ENCODE measurements around the gene HAVCR1.
"Not testable (repeated sequence)": the region's sequence is repeated elsewhere in the genome, so short reads cannot be mapped to it uniquely, and the experiment has no call there.

Gene HAVCR1

DNA sequence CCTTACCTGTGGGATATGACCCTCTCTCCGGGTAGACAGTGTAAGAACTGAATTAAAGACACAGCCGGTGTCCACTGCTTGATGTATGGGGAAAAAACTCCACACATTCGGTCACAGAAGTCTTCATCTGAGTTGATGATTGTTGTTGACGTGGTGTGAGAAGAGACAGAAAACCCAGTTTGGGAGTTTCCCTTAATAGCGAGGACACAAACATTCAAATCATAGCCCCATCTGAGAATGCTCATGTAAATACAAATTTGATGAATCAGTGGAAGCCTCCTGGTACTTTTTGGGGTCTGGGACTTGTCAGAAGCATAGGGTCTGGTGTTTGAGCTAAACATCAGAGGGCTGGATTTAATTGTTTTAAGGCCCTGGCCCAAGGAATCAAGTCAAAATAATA lies 11.0 kb downstream of the HAVCR1 start:
- no peak for DNase-seq

DNA sequence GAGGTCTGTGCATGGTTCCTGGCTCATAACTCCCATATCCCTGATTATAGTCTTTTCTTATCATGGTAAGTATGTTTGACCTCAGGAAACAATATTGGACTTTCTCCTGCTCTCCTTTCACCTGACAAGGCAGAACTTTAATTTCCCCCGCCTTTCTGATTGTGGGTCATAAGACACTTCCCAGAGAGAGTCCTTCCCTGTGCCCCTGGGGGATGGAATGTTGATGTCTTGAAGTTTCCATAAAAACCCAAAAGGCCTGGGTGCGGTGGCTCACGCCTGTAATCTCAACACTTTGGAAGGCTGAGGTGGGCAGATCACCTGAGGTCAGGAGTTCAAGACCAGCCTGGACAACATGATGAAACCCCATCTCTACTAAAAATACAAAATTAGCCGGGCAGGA lies 11.9 kb downstream of the HAVCR1 start:
- not testable (repeated sequence) for DNase-seq

DNA sequence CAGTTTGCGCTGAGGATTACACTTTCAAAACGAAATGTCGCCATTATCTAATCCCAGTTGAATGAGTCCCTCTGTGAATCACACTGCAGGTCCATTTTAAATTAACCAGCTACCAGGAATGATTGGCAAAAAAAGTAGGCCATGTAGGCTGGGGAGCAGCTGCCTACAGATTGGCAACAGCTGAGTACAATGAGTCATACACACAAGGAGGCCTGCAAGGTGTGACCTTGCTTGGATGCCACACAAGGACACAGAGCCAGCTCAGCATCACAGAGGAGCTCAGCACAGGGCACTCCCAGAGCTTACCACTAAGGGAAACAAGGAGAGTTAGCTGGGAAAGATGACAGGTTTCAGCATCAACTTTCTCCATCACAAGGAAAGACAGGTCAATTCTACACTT lies 12.9 kb downstream of the HAVCR1 start:
- no peak for DNase-seq

DNA sequence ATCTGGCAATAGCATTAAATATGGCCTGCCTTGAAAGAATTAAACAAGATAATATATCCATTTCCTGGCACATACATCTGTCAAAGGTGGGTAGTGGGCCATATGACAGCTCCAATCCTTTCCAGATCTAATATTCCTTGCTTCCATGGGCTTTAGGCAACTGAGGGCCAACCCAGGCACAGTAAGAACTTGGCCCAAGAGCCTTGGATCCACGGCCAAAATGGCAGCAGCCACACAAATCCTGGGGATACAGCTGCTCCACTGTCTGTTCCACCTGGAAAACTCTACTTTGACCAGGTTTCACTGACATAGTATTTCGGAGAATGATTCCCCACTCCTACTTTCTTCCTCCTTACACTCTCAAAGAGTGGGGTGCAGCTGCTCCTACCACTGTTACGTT lies 13.3 kb downstream of the HAVCR1 start:
- no peak for DNase-seq

DNA sequence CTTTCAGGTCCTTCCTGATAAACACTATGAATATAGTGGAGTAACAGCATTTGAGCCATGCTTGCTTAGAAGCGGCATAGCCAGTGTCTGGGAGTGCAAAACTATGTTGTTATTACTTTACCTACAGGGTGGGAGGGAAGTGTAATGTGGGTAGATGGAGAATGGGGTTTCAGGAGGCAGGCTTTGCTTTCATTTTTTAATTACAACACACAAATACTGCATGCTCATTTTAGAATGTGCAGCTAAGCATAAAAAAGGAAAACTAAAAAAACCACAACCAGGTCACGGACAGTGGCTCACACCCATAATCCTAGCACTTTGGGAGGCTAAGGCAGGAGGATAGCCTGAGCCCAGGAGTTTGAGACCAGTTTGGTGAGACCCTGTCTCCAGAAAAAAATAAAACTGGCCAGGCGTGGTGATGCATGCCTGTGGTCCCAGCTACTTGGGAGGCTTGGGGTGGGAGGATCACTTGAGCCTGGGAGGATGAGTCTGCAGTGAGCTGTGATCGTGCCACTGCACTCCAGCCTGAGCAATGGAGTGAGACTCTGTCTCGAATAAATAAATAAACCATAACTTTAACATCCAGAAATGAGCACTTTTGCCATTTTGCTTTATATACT lies 20.2 kb downstream of the HAVCR1 start:
- DNase-seq: no peak

DNA sequence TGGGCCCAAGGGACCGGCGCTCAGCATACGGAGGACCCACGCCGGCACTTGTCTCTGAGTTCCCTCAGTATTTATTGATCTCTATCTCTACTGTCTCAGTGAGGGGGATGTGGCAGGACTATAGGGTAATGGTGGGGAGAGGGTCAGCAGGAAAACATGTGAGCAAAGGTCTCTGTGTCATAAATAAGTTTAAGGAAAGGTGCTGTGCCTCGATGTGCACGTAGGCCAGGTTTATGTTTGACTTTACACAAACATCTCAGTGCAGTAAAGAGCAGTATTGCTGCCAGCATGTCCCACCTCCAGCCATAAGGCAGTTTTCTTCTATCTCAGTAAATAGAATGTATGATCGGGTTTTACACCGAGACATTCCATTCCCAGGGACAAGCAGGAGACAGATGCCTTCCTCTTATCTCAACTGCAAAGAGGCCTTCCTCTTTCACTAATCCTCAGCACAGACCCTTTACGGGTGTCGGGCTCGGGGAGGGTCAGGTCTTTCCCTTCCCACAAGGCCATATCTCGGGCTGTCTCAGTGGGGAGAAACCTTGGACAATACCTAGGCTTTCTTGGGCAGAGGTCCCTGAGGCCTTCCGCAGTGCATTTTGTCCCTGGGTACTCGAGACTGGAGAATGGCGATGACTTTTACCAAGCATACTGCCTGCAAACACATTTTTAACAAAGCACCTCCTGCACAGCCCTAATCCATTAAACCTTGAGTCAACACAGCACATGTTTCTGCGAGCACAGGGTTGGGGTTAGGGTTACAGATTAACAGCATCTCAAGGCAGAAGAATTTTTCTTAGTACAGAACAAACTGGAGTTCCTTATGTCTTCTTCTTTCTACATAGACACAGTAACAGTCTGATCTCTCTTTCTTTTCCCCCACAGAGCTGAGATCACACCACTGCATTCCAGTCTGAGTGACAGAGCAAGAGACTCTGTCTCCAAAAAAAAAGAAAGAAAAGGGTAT lies 24.5 kb downstream of the HAVCR1 start:
- not testable (repeated sequence) for DNase-seq

DNA sequence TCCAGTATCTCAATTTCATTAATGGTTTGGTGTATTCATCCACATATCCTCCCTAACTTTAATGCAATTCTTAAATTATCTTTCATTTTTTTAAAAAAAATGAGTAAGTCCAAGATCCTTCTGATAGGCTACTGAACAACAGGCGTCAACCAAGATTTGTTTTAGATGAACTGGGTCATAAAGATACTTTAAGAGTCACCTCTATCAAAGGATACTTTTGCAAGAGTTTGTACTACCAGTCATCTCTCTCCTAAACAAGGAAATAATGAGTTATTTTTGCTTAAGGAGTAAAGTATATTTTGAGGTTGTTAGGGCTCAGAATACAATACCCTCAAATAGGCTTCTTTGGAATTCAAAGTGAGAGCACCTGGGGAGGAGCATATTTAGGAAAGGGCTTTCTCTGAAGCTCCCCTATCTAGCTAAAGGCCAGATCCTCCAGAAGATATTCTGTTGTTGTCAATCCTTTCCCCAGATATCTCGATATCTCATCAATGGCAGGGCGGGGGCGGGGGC lies 25.8 kb downstream of the HAVCR1 start:
- DNase-seq: no peak

DNA sequence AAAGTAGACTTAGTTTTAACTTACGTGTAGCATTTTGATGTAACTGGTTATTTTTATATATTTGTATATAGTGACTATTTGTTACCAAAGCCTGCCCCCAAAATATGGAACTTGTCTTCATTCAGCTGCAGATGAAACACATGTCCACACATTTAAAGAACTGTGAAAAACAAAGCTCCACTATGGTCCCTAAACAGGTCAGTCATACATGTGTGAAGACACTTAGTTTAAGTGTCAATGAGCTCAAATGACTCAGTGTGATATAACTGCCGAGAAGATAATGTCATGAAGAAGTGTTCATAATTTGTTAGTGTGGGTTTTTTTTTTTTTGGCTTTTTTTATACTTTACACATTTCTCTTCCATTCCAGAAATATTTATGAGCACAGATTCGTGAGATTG lies 28.2 kb downstream of the HAVCR1 start:
- DNase-seq: no peak

DNA sequence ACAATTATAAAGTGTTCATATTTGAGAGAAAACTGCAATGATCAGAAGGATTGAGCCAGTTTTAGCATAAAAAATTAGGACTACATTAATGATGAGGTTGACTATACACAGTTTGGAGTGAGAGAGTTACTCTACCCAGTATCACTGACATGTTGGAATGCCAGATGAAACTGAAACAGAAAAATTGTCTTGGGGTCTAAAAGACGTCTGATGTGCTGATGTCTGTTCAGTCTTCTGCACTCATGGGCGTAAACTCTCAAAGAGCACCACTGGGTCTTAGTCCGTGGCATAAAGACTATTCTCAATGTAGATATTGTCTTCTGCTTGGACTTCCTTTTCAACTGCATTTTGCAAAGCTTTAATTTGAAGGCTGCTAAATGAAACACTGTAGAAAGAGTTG lies 29.5 kb downstream of the HAVCR1 start:
- no peak for DNase-seq

DNA sequence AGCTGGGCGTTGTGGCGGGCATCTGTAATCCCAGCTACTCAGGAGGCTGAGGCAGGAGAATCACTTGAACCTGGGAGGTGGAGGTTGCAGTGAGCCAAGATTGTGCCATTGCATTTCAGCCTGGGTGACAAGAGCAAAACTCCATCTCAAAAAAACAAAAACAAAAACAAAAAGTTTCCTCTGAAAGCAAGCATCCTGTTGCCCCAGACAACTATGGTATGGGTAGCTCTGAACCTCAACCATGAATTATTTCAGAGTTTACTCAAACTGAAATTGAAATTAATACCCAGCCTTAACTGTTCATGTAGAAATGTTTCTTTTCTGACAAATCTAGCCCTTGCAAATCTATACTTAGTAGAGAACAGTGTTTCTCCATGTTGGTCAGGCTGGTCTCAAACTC lies 31.3 kb downstream of the HAVCR1 start:
- DNase-seq: not testable (repeated sequence)

DNA sequence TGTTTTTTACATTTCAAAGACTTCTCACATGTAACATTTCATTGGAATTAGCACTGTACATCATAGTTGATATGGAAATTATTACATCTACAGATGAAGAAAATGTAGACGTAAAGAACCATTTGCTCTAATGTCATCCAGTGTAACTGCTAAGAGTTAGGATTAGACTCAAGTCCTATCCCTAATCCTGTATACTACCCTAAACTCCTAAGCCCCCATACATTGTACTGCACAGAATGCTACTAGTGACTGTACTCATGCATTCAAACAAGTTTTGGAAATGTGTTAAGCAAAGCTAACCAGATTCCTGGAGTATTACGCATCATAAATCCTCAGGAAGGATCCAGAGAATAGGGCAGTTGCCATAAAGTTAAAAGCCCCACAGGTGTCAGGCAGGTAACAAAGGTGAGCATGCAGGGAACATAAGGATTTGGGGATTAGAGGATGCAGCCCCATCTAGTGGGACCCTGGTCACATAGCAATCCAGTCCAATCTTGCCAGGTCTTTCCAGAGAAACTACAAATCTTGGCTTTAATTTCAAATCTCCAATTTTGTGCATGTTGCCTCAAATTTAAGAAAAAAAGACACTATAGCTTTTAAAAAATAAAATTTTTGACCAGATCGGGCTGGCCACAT lies 32.0 kb downstream of the HAVCR1 start:
- DNase-seq: no peak

DNA sequence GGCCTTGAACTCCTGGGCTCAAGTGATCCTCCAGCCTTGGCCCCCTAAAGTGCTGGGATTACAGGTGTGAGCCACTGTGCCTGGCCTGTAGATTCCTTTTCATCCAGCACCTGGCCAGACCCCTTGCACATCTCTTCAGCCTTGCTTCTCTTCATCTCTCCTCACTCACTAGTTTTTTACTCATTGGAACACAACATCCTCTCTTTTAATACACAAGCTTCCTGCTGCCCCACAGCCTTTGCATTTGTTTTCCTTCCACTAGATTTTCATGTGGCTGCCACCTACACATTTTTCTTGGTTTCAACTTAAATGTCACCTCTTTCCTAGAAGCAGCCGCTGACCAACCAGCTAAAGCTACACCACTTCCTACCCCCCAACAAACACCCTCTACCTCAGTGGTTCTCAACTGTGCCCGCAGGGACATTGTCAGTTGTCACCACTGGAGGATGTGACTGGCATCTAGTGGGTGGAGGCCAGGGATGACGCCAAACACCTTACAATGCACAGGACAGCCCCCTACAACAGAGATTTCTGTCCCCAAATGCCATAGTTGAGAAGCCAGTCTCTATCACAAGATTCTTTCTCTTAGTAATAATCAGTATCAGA lies 33.7 kb downstream of the HAVCR1 start:
- no peak for DNase-seq

DNA sequence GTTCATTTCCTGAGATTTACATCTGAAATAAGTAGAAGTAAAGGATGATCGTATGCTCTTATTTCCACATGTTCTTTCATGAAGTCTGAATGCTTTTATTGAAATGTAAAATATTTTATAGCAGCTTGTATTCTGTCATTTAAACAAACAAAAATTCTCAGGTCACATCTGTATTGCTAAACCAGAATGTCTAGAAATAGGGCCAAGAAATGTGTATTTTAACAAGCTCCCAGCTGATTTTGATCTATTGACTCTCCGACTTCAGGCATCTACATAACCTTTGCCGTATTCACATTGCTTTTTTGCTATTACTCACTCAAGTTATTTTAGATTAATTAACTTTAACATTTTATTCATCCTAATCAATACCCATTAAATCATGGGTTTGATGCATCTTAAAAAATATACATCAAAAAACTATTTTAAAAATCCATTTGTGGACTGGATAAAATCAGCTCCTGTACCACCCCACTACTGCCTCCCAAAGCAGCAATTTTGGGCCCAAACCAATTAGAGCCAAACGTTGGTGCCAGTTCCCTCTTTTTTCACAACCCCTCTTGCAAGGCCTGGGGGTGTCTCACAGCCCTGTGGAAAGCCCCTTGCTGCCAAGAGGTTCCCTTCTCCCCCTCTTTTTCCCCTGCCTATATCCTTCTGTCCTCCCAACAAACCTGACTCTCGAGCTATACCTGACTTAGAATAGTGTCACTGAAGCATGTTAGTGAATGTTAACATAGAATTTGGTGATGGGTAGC lies 34.5 kb downstream of the HAVCR1 start:
- no peak for DNase-seq

DNA sequence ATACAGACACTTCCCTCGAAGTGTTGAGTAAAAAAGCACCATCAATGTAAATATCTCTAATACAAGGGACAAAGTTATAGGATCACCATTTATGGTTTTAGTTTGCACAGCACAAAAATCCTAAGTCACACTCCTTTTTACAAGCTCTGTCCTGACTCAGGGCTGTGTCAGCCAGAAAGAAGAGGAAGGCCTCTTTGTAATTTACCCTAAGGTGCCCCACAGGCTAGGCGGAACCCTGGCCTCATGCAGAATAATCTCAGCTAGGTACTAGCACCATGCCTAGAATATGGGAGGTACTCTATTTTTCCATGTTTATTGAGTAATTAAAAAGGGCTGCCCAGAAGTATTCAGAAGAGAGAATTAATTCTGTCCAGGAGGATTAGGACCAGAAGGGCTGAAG lies 36.9 kb downstream of the HAVCR1 start:
- no peak for DNase-seq

DNA sequence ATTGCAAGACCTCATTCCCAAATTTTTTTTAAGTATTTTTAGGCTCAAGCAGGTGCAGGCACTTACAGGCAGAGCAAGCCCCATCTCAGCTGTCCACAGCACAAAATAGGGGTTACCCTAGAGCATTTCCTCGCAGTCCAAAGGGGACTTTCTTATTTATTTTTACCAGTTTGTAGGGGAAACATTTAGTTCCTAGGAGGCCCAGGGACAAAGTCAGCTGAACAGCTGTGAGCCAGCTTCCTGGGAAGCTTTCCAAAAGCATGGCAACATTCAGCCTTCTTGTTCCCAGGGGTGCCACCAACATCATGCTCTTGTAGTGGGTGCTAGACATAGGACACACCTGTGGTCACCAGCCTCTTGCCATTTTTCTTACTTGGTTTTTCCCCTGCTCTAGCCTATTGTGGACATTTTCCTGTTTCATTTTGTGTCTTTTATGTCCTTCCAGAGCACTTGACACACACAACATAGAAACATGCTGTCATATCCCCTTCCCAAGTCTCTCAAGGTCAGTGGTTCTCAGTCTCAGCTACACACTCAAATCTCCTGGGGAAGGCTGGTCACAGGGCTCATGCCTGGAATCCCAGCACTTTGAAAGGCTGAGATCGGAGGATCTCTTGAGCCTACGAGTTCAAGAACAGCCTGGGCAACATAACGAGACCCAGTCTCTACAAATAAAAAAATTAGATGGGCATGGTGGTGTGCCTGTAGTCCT lies 38.2 kb downstream of the HAVCR1 start:
- no peak for DNase-seq

DNA sequence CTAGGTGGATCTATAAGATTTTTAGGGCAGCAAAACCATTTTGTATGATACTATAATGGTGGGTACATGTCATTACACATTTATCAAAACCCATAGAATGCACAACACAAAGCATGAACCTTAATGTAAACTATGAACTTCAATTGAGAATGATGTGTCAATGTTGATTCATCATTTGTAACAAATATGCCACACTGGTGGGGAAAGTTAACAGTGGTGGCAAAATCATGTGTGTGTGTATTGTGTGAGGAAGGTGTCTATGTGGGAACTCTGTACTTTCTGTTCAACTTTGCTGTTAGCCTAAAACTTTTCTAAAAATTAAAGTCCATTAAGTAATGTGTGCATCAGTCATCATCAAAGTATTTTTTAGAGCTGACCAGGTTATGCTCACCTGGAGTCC lies 38.9 kb downstream of the HAVCR1 start:
- DNase-seq: no peak

DNA sequence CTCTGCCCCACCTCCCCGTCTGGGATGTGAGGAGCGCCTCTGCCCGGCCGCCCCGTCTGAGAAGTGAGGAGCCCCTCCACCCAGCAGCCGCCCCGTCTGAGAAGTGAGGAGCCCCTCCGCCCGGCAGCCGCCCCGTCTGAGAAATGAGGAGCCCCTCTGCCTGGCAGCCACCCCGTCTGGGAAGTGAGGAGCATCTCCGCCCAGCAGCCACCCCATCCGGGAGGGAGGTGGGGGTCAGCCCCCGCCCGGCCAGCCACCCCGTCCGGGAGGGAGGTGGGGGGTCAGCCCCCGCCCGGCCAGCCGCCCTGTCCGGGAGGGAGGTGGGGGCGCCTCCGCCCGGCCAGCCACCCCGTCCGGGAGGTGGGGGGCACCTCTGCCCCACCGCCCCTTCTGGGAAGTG lies 44.8 kb downstream of the HAVCR1 start:
- not testable (repeated sequence) for DNase-seq

DNA sequence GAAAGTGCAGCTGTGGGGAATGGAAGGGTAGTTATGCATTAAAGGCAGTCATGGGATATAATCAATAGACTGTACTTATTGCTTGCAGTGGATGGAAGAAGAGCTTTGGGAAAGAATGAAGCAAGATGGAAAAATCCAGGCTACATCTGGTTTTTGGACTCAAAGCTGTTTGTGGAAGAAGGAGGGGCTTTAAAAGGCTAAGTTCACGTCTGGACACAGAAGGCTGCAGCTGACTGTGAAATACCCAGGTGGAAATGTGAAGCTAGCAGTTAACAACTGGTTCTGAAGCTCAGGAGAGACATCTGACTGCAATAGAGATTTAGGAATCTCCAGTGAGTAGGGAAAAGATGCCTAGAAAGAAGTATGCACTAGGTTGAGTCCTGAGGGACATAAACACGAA lies 52.7 kb downstream of the HAVCR1 start:
- no peak for DNase-seq

DNA sequence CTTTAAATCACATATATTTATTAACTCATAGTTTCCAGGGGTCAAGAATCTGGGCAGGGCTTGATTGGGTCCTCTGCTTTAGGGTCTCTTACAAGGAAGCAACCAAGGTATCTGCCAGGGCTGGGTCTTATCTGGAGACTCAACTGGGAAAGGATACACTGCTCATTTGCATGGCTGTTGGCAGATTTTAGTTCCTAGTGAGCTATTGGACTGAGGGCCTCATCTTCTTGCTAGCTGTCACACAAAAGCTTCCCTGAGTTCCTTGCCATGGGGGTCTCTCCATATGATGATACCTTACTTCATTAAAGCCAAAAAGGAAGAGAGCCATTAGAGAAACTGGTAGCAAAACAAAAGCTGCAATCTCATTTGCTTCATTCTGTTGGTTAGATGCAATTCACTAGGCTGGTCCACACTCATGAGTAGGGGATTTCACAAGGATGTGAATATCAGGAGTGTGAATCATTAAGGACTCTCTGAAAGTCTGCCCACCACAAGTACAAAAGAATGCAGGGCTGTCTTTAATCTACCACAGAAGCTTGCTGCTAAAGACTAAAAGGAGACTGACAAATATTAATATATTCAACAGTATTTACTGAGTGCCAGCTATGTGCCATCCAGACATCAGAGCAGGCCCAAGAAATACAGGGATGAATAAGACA lies 53.9 kb downstream of the HAVCR1 start:
- DNase-seq: no peak

DNA sequence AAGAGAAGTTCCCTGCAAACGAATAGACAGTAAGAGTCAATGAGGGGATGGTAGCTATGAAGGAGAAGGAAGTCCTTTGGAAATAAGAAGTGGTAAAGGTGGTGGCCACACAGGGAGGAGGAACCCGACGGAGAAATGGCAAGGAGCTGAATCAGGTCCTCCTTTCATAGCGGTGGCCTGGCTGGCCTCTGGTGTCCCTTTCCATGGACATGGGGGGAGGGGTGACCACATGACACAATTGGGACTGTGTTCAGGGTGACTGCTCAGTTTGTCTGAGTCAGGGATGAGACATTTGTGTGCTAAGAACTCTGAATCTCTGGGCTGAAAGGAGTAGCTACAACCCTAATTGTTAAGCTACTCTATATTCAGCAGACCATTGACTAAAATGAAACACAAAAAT lies 67.2 kb downstream of the HAVCR1 start:
- no peak for DNase-seq

DNA sequence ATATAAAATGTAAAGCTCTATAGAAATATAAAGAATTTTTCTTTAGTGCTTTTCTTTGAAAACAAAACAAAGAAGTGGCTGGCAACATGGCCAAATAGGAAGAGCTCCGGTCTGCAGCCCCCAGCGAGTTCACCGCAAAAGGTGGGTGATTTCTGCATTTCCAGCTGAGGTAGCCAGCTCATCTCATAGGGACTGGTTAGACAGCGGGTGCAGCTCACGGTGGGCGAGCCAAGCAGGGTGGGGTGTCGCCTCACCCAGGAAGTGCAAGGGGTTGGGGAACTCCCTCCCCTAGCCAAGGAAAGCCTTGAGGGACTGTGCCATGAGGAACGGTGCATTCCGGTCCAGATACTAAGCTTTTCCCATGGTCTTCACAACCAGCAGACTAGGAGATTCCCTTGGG lies 74.9 kb downstream of the HAVCR1 start:
- no peak for DNase-seq
